Choroid plexus epithelial cell (primary cell): Measurements from ENCODE around the gene FMO3.

Experiments
- DNase-seq: peaks from one replicate; pipeline ENCODE4 v3.0.0-alpha.2; 2010; ENCODE audit warnings: low read depth
- H3K4me3 ChIP-seq: 2 replicates; pipeline ENCODE4 v1.5.1; 2011; ENCODE audit warnings: low read depth, mild to moderate bottlenecking, control low read depth, low read length, moderate library complexity
- TF ChIP-seq, protein P1 (sequence below): conservative IDR thresholded peaks from 2 replicates; pipeline ENCODE4 v1.5.1; 2011; ENCODE audit warnings: low read depth, mild to moderate bottlenecking, control low read depth, inconsistent platforms, low read length, moderate library complexity

Gene FMO3

GRCh38 chr1:171090604-171091003 is at the start of gene FMO3:
FMO3 (plus strand) TSS chr1:171090905; CDS start chr1:171092659, 1,754 bp downstream.
- no peak within 1 kb of the TSS for H3K4me3 ChIP-seq

GRCh38 chr1:171048014-171048413 is 42.7 kb upstream of the FMO3 start:
- TF ChIP-seq, protein P1, sequence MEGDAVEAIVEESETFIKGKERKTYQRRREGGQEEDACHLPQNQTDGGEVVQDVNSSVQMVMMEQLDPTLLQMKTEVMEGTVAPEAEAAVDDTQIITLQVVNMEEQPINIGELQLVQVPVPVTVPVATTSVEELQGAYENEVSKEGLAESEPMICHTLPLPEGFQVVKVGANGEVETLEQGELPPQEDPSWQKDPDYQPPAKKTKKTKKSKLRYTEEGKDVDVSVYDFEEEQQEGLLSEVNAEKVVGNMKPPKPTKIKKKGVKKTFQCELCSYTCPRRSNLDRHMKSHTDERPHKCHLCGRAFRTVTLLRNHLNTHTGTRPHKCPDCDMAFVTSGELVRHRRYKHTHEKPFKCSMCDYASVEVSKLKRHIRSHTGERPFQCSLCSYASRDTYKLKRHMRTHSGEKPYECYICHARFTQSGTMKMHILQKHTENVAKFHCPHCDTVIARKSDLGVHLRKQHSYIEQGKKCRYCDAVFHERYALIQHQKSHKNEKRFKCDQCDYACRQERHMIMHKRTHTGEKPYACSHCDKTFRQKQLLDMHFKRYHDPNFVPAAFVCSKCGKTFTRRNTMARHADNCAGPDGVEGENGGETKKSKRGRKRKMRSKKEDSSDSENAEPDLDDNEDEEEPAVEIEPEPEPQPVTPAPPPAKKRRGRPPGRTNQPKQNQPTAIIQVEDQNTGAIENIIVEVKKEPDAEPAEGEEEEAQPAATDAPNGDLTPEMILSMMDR = no peak
- no peak overlapping the region for H3K4me3 ChIP-seq
- DNase-seq = no peak

More at GRCh38 chr1:171090604-171091003, at the start of gene FMO3:
- no peak for DNase-seq
- TF ChIP-seq, protein P1 = no peak

GRCh38 chr1:171052977-171053376 is 37.7 kb upstream of the FMO3 start:
- H3K4me3 ChIP-seq = no peak overlapping the region
- DNase-seq = no peak
- TF ChIP-seq, protein P1 = no peak

DNA sequence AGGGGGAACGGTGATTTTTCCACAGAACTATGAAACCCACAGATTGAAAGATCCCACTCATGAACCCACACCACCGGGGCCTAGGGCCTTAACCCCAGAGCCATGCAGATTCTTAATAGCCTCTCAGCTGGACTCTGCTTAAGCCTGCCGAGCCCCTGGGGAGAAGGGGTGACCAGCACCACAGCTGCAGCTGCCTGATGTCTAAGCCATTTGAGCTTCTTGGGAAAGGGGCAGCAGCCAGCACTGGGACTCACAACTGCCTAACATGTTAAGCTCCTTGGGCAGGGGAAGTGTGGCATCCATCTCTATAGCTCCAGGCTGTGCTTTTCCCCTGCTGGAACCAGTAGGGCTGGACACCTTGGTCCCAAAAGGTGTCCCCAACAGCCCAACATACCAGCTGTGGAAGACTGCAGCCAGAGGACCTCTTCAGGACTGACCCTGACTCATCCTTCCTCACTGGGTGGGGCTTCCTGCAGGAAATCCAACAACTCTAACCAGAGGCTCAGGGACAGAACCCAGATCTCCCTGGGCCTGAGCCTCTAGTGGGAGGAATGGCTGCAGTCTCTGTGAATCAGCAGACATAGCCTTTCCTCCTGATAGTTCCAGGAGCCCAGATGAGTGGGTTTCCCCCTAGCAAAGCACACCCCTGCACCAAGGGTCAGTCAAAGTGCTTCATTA is 34.6 kb upstream of the FMO3 start:
- H3K4me3 ChIP-seq = no peak overlapping the region
- TF ChIP-seq, protein P1 = no peak
- DNase-seq = no peak

- no peak overlapping the region for H3K4me3 ChIP-seq
- TF ChIP-seq, protein P1 = no peak
- DNase-seq = peak; percentile 7
Observed at GRCh38 chr1:171061425-171062143, 29.1 kb upstream of the FMO3 start.

GRCh38 chr1:171062902-171063301 is 27.8 kb upstream of the FMO3 start:
- TF ChIP-seq, protein P1 = no peak
- H3K4me3 ChIP-seq = no peak overlapping the region
- DNase-seq = no peak
